Fibroblast of peridontal ligament (primary cell): ENCODE results near the gene CNR1.
"Not testable (repeated sequence)": the region's sequence is repeated elsewhere in the genome, so short reads cannot be mapped to it uniquely, and the experiment has no call there.

Source experiments
- DNase-seq: peaks from one replicate; pipeline ENCODE4 v3.0.0-alpha.2; 2010; ENCODE audit errors: extremely low read depth

CNR1 gene

DNA sequence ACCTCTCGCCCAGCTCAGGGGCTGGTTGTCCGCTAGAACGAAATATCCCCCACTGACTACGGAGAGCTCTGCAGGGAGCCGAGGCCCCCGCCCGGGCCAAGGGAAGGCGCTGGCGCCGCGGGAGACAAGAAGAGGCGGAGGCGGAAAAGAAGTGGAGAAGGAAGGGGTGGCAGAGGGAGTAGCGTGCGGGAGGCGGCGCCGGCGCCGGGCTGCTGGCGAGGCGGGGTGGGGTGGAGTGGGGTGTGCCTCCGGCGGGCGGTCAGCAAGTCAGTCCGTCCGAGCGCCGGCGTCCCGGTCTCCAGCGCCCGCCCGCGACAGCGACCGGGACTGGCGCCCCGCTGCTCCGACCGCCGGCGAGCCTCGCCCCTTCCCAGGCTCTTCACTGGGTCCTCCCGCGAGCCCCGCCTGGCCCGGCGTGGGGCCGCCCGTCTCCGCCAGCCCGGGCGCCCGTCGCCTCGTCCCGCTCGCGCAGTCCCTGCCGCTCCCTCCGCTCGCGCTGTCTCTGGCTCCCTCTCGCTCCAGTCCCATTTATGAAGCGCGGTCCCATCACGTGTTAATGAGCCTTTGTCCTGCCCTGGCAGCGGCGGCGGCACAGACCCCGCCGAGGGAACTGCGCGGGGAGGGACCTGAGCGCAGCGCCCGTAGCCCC is at the start of gene CNR1:
CNR1 (minus strand) TSS at position 504 of the 649 bp plus-strand sequence. CDS start 21,073 bp downstream, outside the sequence.
- DNase-seq, result no peak

DNA sequence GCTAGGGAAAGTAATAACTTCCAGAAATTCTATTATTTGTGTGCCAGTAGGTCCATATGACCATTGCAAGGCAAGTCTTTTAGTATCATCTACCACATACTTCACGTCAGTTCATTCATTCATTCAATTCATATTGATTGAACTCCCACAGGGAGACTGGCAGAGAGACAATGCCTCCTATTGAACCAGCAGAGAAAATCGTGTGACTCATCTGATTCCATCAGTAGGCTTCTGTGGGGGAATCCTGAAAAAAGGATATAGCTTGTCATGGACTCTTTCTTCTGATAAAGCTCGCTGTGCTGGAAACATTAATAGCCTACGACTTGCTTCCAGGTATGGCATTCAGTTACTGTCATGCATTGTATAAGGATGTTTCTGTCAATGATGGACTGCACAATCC is 45.3 kb upstream of the CNR1 start:
- DNase-seq, result no peak

DNA sequence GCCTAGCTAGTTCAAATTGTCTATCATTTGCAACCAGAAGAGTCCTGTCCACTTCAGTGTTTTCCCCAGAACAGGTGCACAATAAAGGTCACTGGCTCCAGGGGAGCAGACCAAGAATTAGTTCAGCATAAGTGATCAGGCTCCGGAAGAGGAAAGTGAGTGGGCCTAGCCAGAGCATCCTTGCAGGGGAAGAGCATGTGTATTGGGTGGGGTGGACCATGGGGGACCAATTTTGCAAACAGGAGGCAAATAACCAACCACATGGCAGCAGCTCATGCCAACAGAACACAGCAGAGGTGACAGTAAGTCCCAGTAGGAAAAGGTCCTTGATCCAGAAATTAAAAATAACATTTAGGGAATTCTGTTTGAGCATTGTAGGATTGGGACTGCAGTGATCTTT is 43.2 kb upstream of the CNR1 start:
- no peak for DNase-seq

DNA sequence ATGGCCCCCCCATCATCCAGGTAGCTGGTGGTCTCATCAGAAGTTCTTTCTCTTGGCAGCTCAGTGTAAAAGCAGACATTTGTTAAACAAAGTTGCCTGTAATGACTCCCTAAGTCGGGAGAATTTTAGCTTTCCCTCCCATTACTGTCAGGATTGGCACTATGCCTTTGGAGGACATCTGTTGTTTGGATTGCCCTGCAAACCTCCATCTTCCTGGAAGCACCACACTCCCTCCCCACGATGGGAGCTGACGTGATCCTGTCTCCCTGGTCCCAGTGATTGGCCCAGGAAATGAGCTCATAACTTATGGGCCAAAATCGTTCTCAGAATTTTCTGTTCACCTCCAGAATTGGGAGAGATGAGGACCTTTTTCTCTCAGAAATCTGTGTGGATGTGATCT is 42.6 kb upstream of the CNR1 start:
- no peak for DNase-seq

DNA sequence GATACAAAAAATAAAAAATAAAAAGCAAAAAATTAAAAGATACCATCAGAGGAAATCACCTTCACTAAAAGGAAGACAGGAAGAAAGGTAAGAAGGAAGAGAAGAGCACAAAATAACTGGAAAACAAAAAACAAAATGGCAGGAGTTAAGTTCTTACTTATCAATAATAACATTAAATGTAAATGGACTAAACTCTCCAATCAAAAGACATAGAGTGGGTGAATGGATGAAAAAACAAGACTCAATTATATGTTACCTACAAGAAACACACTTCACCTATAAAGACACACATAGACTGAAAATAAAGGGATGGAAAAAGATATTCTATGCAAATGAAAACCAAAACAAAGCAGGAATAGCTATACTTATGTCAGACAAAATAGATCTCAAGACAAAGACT is 35.6 kb upstream of the CNR1 start:
- DNase-seq, result not testable (repeated sequence)

DNA sequence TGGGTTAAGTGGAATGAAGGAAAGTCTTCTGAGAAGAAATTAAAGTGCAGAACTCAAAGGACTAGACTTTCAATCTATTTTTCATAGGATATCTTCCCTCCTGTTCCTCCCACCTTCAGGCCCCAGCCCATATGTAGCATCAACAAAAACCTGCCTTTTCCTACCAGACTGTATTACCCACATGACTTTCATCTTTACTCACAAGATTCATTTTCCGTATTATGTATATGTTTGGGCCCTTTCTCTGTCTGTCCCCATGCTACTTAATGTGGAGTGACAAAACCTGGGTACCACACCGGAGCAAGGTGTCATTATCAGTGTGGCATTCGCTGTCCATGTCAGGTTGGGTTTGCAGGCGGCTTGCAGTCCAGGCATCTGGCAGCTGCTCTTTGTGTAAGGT is 18.8 kb upstream of the CNR1 start:
- DNase-seq, result no peak

DNA sequence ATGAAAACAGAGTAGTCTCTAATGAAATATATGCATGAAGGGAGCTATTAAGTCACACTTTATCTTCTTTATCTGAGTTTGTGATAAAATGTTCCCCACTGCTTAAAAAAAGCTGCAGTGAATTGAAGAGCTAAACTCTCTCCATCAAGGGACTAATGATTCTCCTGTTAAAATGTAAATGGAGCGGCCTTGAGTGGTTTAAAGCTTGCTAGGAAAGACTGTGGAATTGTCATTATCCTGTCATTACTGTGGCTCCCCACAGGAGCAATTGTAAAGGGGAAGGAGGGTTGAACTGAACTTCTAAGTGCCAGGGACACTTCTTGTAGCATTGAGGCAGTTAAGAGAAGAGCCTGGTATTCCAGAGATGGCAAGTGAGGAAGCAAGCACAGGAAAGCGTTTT is 17.3 kb upstream of the CNR1 start:
- no peak for DNase-seq

DNA sequence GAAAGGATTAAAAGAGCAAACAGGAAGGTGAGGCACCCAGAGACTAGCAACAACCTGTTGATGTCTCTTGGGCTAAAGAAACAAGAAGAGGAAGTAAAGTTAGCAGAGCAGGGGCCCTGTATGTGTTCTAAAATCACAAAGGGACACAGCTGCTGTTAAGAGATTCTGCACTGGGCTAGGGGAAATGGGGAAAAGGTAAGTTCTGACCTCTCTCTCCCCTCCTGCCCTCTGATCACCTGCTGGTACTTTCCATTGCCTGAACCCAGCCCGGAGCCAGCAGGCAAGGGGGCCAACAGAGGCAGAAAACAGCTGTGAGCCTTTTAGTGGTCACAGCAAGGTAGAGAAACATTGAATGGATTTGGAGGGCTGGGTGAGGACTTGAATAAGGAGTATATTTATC is 13.5 kb upstream of the CNR1 start:
- DNase-seq, result no peak

DNA sequence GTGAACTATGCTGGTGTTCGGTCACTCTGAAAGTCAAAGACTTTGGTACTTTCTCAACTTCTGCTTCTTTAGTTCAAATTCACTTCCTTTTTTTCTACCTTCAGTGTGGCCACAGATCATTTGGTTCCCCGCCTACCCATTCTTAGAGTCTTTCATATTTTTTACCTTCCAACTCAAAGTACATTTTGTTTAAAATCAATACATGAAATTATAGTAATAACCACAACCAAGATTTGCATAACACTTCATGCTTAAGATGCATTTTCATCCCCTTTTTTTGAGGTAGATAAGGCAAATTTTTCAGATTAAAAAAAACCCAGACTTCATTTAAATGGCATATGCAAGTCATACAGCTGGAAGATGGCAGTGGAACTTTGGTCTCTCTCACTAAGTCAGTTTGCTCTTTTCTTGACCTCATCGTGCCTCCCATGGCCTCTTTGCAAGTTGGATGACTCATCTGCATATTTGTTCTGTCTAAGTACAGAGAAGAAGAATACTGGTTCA is 11.9 kb upstream of the CNR1 start:
- DNase-seq, result no peak

DNA sequence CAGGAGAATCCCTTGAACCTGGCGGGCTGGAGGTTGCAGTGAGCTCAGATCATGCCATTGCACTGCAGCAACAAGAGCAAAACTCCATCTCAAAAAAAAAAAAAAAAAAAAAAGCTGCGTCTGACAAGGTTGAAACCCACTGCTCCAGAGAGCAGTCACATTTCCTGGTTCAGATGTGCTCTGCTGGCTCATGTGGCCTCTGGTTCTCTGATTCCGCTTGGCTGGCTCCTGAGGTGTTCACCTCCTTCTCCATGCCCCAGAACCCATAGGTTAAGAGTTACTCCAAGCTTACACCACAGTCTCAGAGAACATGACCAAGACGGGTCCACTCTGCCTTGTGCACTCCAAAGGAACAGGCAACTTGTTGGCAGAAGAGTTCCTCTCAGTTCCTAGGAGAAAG is 8.8 kb upstream of the CNR1 start:
- no peak for DNase-seq

DNA sequence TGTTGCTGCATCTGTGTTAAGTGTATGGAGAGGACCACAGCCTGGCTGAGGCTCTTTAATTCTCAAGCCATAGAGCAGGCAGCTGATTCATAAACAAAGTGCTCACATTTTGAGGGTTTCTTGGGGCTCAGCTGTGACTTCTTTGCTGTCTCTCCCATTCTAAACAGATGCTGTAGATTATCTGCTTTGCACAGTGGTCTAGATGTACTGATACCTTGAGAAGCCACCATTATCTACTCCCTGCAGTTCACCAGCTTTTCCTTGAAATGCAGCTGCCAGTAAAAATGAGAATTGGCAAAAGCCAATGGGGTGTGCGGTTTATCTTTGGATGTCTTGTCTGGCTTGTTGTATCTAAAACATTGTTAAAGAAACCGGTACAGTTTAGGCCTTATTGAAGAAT is 5.2 kb upstream of the CNR1 start:
- DNase-seq, result no peak

DNA sequence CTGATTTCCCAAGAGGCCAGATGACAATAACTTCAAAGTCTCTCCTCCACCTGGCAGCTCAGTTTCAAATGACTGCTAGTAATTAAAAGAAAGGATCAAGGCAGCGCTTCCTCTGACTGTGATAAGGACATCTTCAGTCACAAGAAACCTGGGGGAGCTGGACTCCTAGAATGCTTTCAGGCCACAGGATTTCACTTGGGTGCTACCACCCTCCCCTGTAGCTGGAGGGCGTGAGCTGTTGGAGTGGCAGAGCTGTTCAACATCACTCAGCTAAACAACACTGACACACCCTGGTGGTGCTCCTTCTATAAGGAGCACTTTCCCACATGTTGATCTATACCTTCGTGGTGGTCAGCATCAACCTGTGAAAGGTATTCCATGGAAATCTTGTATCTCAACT is 2.2 kb upstream of the CNR1 start:
- no peak for DNase-seq

DNA sequence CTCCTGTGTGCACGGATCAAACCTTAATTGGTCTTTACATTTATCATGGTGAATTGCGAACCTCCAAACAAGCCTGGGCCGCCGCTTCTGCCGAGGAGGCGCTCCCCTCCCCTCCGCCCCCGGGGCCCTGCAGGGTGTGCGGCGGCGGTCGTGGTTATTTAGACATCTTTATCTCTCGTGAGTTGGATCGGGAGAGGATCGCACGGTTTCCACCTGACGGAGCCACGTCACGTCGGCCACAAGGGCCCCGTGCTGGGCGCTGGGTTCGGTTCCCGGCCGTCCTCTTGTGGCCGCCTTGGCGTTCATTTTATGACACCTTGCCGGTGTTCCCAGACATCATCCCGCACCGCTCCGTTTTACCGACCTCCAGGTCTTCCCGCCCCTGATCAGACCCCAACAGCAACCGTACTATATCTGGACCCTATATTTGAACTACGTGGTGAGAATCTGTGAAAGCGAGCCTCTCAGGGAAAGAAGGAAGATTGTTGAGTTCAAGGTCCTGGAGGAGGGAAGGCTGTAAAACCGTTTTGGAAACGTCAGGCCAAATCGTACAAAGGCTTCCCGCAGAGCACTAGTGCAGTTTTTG is 1.3 kb upstream of the CNR1 start:
- DNase-seq, result no peak

DNA sequence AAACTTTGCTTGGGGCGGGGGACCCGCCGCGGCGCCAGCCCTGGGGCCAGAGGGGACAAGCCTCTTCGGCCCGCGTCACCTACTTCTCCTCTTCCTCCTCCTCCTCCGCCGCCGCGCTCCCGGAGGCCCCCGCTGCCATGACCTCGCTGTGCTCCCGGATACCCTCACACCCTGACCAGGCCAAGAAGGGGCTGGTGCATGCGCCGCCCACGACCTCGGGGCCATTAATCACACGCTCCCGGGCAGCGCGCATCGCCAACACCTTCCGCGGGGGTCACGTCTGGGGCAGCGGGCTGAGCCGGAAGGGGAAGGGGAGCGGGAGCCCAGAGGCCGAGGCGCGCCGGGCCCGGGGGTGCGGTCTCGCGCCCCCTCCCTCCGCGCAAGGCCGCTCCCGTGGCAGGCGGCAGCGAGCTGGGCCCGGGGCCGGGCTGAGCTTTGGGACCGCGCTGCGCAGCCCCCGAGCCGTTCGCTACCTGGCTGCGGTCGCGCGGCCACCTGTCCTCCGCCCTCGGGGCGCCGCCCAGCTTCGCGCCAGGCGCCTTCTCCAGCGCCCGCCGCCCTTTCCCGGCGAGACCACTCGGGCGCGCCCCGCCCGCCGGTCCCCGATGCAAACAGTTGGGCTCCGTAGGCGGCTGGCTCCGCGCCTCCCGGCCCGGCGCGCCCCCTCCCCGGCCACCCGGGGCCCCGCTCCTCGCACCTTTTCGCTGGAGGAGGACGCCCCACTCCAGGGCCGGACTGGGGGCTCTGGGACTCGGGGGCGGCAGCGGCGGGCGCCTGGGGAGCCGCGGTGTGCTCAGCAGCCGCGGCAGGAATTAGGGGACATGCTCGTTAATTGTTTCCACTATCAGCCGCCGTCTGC is 575 bp upstream of the CNR1 start:
- DNase-seq, result no peak

DNA sequence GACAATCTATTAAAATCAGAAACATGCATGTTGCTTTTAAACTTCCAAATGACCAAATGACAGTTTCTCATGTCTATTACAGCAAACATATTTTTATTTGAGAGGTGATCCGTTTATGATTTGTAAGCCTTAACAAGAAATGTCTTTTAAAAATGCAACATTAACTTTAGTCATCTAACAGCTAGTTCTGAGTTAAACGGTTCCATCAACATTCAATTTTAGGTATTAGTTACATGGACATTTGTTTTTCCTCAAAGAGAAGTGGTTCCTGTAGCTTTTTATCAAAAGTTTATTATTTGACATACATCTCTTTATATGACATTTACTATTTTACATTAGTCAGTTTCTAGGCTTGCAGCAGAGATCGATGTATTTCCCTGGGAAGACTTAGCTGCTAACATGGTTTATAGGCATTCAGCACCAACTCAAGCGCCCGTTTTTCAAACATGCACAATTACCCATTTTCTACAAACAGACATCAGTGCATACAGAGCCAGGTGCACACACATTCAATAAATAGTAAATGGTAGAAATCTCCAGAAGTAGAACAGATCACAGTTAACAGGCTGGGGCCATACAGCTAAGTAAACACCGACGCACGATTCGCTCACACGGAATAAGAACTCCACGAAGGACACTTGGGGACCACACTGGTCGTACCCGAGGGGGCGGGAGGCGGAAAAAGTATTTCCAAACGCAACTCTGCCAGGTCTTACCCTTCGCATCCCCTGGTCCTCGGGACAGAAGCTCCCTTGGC is 882 bp downstream of the CNR1 start:
- DNase-seq, result no peak

DNA sequence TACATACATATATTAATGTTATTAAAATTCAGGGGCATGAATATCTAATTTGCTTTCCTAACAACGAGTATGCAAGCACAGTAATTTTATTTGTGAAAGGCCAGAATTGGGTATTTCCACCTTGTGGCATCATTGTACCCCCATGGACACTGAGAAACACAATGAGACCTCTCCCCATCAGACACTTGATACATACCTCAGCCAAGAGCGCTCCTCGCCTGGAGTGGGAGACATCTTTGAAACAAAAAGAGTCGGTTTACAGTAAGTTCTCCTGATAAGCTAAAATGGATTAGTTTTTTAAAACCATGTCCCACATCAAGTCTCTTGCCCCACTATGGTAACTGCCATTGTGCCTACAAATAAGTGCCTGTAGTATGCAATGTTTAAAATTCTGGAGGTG is 2.1 kb downstream of the CNR1 start:
- DNase-seq, result no peak

DNA sequence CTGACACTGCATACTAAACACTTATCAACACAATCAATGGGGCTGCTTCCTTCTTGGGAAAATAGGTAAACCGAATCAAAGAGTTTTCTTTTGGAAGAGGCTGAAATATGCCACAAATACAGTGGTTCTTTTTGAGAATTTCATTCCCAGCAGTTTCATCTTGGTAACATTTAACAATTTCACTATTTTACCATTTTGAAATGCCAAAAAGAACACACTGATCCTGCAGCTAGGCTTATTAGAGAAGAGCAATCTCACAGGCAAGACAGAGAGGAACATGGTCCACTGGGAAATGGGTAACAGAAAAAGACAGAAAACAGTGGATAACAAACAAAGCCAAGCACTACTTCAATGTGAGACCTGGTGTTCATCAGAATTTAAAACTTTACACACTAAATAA is 2.5 kb downstream of the CNR1 start:
- DNase-seq, result no peak

DNA sequence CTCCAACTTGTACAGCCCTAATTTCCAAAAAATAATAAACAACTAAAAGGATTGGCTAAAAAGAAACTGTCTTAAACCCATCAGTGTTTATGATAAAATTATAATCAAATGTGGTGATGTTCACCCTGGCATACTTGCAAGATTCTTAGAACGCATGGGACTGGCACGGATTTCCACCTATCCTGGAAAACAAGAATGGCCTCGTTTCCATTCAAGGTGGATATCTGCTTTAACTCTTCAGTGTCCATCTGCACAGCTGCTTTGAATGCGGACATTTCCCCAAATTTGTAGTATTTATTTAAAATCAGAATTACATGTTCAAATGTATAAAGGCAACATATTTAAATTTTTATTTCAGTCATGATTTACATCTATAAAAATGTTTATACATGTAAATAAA is 4.2 kb downstream of the CNR1 start:
- no peak for DNase-seq

DNA sequence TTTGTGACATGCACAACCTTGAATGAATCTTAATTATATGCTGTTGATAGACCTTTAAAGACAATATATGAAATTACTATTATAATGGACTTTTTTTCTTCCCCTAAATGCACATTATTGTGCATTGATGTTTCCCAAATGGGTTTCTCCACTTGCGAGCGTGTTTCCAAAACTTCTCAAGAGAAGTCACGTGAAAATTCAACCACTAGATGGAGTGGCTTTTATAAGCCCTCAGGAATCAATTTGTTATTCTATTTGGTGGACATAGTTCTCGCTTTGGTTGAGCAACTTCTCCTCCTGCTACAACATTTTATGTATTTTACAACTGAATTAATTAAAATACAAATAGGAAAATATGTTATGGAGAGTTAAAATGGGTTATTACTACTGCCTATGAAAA is 9.0 kb downstream of the CNR1 start:
- no peak for DNase-seq

DNA sequence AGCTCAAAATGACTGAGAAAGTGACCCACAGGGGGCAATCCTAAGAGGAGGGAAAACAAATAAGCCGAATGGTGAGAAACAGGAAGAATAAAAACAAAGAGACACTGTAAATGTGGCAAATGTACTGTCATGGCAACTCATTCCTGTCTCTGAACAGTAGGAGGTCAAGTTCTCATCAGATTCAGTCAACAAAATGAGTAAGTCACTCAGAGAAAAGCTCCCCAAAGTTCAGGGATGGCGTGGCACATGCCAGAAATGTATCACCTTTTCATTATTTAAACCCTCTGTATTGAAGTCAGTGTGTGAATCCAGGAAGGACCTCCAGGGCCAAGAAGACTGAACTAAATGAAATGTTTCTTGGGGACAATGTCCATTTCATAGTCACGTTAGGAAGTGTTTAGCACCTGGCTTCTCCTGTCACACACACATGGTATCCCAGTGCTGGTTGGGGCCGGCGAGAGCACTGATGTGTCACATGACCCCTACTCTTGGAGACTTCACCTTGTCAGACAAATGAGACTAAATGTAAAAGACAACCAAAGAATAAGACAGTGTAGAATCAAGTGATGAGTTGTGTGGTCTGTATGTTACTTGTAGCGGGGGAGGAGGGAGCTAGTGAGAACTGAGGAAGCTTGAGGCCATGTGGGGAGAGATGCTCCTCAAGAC is 20.7 kb downstream of the CNR1 start:
- DNase-seq, result no peak

DNA sequence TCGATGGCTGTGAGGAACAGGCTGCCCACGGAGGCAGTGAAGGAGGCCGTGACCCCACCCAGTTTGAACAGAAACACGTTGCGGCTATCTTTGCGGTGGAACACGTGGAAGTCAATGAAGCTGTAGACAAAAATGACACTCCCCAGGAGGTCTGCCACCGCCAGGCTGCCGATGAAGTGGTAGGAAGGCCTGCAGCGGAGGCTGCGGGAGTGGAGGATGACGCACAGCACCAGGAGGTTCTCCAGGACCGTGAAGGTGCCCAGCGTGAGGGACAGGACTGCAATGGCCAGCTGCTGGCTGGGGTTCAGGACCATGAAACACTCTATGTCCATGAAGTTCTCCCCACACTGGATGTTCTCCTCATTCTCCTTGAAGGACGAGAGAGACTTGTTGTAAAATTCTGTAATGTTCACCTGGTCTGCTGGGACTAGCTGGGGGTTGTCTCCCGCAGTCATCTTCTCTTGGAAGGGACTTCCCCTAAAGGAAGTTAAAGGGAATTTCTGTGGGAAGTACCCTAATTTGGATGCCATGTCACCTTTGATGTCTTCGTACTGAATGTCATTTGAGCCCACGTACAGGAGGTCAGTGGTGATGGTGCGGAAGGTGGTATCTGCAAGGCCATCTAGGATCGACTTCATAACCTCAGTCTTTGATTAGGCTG is 21.4 kb downstream of the CNR1 start:
- no peak for DNase-seq
